Stromal cell of bone marrow (primary cell): ENCODE data around the gene ERICH4.
"Not testable (repeated sequence)": the region's sequence is repeated elsewhere in the genome, so short reads cannot be mapped to it uniquely, and the experiment has no call there.

Experiments used
- DNase-seq: peaks from one replicate; pipeline ENCODE4 v3.0.0-alpha.2; 2012; ENCODE audit warnings: low read depth

The ERICH4 gene, protein sequence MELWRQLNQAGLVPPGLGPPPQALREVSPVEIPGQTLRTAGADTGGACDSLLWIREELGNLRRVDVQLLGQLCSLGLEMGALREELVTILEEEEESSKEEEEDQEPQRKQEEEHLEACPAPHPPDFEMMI

DNA sequence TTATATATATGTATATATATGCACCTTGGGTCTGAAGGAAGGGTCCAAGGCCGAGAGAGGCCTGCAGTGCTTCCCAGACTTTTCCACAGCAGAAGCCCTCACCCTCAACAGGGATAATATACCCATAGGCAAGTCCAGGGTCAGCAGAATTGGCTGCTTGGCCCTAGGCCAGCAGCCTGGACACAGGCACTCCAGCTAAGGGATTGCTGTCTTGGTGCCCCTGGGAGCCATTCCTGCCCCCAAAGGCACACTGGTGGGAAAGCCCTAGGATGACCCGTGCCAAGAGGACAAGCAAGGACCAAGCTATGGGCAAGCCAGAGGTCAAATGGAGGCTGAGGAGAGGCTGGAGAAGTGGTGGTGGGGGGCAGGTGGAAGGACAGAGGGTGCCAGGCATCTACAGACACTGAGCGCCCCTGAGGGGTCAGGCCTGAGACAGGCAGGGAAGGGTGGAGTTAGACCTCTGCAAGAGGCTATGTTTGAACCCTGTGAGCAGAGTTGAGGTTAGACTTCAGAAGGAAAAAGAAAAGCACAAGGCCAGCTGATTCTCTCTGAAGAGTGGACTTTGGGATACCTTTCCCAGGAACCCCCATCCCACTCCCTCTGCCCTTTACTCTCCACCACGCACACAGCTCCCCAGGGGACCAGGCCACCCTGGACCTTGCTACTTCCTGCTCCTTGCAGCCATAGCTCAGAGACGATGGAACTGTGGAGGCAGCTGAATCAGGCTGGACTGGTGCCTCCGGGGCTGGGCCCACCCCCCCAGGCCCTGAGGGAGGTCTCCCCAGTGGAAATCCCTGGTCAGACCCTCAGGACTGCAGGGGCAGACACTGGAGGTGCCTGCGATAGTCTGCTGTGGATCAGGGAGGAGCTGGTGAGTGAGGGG is at the start of gene ERICH4:
Gene ERICH4, plus strand, starts transcription at position 684 of the 883 bp plus-strand sequence. Its CDS starts 14 bp downstream, at position 698.
- DNase-seq = no peak

DNA sequence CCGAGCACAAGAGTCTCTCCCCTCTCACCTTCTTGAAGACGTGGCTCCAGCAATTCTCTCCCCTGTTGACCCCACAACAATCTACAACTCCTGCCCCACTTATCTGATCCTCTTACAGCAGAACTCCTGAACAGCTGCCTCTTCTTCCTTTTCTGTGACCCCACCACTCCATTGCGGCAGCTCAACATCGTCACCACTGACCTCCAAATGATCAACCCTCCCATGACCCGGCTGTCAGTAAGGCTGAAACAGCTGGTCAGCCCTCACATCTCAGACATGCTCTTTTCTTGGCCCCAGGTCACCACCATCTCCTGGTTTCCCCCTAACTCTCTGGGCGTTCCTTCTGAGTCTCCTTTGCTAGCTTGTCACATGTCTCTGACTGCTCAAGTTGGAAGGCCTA is 47.6 kb upstream of the ERICH4 start:
- no peak for DNase-seq

DNA sequence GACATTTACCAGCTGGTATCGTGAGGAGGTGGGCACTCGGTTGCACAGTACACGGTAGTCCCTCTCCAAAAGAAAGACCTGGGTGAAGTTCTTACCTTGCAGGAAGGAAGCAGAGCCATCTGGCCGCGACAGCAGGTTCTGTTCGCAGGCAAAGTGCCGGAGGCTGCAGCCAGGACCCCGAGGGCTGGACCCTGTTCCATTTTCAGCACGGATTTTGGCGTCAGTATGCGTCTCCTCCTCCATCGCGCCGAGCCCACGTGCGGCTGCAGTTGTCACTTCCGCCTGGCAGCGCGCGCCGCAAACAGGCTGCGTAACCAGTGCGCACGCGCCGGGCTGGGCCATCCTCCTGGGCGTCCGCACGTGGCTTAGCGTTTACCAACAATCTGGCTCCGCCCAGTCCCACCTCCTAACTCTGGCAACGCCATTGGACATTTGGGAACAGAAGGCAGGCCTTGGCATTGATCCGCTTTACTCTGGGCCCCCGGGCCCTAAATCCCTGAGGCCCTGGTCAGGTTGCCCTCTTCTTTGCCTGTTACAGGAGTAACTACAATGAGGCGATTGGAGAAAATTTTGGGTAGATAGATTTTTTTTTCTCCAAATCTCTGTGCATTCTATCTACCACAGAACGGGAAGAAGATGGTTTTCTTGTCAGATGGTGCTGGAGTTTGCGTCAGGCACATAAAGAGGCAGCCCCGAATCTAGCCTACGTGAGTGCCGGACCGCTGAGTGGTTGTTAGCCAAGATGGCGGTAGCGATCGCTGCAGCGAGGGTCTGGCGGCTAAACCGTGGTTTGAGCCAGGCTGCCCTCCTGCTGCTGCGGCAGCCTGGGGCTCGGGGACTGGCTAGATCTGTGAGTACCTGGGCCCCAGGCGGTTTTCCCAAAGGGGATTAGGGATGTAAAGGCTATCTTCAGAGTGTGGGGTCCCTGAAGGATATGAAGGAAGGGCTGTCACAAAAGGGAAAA is 45.6 kb upstream of the ERICH4 start, which contains the start of the genes BCKDHA and EXOSC5:
Gene BCKDHA, plus strand, starts transcription at position 733 of the 964 bp plus-strand sequence. Its CDS starts 10 bp downstream, at position 743.
Gene EXOSC5, minus strand, starts transcription at position 274 of the 964 bp plus-strand sequence. Its CDS starts 31 bp downstream, at position 243.
- DNase-seq = peak; percentile 100

DNA sequence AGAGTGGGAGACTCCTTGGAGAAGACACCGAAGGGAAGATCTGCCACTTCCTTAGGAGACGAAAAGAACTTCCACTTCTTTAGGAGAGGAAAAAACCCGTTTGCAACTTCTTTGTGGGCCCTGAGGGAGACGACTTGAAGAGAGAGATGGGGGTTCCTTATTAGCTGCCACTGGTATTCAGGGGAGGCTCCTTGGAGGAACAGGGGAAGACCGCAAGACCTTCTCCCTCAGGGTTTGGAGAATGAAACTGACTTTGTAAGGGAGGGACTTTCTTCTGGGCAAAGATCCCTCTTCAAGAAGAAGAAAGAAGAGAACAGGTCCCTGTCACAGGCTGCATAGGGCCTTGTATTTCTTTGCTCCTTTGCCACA is 44.9 kb upstream of the ERICH4 start:
- no peak for DNase-seq

DNA sequence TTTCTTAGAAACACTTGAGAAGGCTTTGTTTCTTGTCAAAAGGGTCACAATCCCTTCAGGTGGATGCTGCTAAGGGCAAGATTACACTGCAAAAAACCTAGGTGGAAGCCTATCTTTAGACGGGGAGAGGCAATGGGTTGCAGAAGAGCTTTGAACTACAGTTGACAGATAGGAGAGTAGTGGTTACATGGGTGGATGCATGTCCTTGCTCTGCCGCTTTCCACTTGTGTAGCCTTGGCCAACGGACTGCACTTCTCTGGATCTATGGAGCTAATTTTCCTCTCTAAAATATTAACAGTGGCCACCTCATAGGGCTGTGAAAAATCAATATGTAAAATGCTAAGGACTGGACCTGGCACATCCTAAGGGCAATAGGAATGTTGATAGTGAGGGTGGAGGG is 44.4 kb upstream of the ERICH4 start:
- no peak for DNase-seq

DNA sequence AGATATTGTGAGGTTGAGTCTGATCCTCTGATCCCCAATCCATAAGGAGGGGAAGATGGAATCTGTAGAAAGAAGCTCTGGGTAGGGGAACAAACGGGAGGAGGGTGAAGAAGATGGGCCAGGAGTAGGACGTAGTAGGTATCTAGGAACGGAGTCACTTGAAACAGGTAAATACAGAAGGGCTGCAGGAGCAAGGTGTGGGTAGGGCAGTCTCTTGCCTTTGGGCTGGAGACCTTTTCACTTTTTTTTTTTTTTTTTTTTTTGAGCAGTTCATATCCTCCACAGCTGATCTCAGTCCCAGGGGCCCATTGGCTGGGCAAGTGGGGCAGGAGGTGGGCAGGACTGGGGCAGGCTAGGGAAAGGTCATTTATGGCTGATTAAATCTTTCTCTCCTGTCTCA is 43.9 kb upstream of the ERICH4 start:
- no peak for DNase-seq

DNA sequence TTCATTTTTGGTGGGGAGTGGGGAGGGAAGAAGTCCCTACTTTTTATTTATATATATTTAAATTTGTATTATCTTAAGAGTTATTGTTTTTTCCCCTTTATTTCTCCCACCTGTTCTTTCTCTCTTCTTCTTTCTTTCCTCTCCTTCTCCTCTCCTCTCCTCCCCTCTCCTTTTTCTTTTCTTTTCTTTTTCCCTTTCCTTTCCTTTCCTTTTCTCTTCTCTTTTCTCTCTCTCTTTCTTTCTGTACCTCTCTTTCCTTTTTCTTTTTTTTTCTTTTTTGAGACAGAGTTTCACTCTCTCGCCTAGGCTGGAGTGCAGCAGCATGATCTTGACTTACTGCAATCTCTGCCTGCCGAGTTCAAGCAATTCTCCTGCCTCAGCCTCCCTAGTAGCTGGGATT is 43.4 kb upstream of the ERICH4 start:
- DNase-seq = no peak

DNA sequence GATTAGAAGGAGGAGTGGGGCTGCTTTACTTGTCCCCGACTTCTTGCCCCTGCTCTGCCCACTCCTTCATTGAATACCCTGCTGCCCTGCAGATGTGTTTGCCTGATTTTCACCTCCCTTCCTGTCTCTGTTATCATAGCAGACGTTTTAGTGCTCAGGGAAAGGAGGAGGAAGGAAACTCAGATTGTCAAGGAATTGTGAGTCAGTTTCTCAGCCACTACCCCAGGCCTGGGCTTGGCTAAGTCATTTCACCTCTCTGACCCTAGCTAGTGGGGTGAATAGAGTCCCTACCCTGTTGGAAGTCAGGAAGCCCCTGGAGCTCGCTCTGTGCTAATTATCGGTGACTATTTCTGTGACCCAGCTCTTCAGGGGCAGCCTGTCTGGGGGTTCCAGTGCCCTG is 41.5 kb upstream of the ERICH4 start:
- no peak for DNase-seq

DNA sequence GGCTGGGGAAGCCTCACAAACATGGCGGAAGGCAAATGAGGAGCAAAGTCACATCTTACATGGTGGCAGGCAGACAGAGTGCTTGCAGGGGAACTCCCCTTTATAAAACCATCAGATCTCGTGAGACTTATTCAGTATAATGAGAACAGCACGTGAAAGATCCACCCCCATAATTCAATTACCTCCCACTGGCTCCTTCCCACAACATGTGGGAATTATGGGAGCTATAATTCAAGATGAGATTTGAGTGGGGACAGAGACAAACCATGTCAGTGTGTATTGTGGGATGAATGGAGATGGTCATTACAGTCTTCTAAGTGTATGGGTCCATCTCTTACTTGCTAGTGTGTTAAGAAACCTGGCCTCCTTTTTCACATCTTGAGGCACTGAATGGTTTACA is 40.9 kb upstream of the ERICH4 start:
- no peak for DNase-seq

DNA sequence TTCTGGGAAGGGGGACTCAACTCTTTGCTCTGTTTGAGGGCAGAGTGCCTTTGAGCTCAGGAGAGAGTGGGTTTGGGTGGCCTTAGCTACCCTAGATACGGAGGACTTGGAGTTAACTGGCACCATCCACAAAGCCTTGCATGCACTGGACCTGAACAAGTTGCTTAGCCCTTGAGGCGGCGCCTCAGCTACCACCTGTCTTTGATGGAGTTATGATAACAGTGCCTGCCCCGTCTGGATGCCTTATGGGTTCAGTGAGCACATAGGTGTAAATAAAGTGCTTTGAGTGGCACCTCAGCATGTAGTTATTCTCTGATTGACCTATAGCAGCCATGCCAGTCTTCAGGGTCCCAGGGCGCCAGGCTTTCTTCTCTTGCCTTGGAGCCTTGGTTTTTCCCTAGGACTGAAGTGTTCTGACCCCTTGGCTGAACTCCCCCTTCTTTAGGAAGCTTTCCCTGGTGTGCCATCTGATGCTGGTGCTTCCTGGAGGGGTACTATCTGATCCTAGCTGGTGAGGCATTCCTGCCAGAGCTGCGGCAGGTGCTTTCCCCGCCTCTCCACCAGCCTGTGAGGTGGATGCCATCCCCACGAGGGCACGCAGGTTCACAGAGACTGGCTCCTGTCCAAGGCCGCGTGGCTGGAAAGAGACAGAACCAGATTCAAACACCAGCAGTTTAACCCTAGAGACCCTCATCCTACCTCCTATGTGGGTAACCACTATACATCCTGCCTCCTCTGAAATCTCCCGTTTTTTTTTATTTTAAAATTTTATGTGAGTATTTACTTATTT is 39.6 kb upstream of the ERICH4 start:
- no peak for DNase-seq

DNA sequence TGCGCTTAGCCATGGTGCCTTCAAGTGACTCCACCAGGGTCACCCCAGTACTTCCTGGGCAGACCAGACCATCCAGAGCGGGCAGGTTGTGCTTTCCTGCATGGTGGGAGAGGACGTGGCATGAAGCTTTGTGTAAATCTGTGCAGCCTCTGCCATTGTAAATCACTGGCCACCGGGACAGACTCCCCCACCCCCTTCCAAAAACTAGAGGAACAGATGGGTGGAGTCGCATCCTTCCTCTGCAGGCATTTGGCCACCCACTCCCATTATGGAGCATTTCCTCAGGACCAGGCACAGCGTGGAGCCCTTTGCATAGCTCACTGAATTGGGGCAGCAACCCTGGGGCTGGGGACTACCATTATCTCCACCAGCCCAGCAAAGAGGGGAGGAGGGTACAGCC is 37.2 kb upstream of the ERICH4 start:
- no peak for DNase-seq

DNA sequence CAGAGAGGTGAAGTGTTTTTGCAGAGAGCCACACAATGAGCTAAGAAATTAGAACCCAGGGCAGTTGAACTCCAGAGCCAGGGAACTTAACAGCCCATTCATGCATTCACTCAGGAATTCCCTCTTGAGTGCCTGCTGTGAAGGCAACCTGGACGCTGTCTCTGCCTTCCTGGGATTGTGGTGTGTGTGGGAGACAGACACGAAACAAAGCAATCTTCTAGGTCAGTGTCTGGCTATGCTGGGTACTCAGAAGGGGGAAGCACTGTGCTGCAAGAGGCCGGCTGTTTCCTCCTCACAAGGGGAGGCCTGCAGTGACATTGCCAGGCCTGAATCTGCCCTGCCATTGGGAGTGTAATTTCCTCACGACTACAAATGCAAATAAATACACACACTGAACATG is 35.7 kb upstream of the ERICH4 start:
- DNase-seq = no peak

DNA sequence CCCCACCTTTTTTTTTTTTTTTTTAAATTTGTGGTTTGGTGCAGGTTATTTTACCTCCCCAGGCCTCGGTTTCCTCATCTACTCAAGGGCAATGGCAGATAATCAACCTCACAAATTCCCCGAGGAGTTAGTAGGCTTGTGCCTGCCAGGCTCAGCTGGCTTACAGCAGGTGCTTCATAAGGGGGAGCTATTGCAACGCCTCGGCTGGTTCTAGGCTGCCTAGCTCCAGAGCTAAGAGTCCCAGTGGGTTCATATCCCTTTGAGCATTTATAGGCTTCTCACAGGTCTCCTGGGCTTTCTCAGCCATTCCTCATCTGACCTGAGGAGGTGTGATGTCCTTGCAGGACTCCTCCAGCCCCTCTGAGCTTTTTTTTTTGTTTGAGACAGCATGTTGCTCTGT is 34.7 kb upstream of the ERICH4 start:
- no peak for DNase-seq

DNA sequence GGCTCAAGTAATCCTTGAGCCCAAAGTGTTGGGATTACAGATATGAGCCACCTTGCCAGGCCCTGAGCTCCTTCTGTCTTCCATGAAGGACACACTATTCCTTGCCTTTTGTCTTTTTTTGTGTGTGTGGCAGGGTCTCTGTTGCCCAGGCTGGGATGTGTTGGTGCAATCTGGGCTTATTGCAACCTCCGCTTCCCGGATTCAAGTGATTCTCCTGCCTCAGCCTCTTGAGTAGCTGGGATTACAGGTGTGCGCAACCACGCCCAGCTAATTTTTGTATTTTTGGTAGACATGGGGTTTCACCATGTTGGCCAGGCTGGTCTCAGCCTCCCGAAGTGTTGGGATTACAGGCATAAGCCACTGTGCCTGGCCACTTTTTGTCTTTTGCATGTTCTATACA is 34.1 kb upstream of the ERICH4 start:
- not testable (repeated sequence) for DNase-seq

DNA sequence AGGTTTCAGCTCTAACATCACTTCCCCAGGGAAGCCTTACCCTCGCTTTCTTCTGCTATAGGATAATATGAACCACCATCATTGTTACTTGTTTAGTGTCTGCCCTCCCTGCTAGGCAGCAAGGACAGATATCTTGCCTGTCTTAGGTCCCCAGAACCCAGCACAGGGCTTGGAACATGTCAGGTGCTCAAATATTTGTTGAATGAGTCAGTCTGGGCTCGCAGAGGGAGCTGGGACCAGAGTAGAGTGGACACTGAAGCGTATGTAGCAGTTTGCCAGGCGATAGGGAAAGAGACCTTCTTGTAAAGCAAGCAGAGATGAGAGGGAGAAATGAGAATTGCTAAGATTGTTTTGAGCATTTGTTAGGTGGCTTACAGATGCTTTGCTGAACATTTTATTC is 33.7 kb upstream of the ERICH4 start:
- no peak for DNase-seq

DNA sequence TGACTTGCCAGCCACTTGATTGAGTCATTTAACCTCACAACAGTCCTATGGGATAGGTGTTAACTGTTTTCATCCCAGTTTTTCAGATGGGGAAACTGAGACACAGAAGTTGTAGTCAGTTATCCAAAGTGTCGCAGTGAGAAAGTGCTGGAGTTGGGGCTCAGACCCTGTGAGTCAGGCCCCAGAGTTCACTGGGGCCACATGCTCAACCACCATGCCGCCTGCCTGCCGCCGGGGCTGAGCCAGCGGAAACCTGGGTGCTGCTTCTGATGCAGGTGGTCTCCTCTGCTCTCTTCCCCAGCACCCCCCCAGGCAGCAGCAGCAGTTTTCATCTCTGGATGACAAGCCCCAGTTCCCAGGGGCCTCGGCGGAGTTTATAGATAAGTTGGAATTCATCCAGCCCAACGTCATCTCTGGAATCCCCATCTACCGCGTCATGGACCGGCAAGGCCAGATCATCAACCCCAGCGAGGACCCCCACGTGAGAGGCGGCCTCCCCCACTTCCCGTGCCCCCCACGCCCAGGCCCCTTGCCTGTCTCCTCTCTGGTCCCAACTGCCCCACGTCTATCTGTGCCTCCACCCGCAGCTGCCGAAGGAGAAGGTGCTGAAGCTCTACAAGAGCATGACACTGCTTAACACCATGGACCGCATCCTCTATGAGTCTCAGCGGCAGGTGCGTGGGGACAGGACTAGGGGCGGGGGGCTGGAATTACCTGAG is 32.5 kb upstream of the ERICH4 start:
- no peak for DNase-seq

DNA sequence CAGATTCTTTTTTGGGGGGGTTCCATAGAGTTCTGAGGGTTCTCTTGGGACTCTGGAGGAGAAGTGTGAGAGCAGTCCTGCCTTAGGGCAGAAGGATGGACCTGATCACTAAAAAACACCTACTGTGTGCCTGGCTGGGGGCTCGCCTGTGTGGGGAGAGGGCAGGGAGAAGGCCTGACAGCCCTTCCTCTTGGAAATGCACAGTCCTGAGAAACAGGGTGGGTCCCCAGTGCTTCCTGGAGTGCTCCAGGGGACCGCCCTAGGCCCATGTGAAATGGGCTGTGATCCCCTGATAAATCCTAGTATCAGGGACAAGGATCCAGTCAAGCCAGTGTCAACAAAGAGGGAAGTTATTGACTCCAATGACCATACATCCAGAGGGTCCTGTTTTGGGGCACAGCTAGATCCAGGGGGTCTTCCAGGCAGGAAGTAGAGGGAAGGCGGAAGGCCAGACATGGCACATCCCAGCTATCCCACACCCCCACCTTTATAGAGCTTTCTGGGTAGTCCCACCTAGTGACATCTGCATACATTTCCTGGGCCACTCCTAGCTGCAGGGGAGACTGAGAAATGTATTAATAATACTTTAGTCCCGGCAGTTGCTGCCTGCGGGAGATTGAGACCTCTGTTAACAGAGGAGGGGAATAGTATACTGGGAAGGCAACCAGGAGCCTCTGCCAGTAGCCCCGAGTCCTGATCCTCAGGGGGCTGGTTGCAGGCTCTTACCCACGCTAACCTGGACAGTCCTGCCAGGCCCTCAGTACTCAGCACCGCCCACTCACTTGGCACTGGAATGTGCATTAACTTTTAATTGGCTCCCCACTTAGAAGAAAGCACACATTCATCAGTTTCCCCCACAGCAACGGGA is 31.6 kb upstream of the ERICH4 start:
- no peak for DNase-seq

DNA sequence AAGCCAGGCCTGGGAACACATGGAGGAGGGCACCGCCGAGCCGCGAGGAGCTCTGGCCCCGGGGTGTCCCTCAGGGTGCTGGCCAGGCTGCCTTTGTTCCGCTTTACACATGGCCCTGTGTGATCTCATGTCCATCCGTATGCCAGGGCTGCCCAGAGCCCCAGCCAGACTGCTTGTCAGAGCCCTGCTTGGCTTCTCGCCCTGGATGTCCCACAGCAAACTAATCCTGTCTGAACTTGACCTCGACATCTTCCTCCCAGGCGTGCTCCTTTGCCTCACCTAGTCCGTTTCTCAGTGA is 31.0 kb upstream of the ERICH4 start:
- no peak for DNase-seq

DNA sequence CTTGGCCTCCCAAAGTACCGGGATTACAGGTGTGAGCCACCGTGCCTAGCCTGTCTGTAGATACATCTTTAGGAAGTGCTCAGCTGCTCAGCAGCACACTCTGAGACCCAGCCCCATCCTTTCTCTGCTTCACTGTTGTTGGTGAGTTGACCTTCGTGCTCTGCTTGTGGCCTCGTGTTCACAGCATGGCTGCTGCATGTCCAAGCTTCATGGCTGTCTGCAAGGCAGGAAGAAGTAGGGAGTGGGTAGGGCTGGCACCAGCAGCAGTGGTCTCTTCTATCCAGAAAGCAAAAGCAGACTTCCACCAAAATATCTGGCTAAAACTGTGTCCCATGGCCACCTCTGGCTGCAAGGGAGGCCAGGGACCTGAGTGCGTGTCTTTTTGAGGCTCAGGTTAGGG is 30.0 kb upstream of the ERICH4 start:
- no peak for DNase-seq

DNA sequence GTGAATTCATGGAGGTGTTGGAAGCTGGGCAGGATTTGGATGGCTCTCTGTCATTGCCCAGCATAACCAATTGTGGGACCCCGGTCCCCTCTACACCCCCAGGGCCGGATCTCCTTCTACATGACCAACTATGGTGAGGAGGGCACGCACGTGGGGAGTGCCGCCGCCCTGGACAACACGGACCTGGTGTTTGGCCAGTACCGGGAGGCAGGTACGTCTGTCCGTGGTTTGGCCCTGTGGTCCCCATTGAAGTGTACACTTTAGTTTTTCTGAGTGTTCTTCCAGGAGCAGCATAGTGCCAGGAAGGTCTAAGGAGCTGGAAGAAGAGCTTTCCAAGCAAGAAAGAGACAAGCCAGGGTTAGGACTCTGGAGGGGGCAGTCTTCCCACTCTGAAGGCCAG is 29.0 kb upstream of the ERICH4 start:
- DNase-seq = no peak
